Skeletal muscle tissue (tissue), 4 donors: ENCODE data around the gene PPP1R9A. TPM values are rescaled to one million over a fixed set of nuclear protein-coding genes. Genes with fewer than 3 reads are reported as not detected.

Experiments used
- H3K27ac ChIP-seq: one replicate; pipeline ENCODE4 v1.7.0; 2013; ENCODE audit warnings: mild to moderate bottlenecking, low read depth, low read length, inconsistent platforms
- H3K27me3 ChIP-seq, 3 donors: one replicate each; pipeline ENCODE4 v1.7.0; 2013; ENCODE audit warnings: low read length in 3 of 3; ENCODE audit not compliant: control insufficient read depth in 3 of 3, insufficient read depth in 3 of 3
- H3K36me3 ChIP-seq, 3 donors: one replicate each; pipeline ENCODE4 v1.7.0; 2013; ENCODE audit warnings: low read length in 3 of 3; ENCODE audit not compliant: control insufficient read depth in 3 of 3, insufficient read depth in 3 of 3
- H3K4me1 ChIP-seq, 3 donors: one replicate each; pipeline ENCODE4 v1.7.0; 2013; ENCODE audit warnings: low read length in 3 of 3, mild to moderate bottlenecking in 3 of 3; ENCODE audit not compliant: control insufficient read depth in 3 of 3, insufficient read depth in 3 of 3
- H3K4me3 ChIP-seq, 3 donors: one replicate each; pipeline ENCODE4 v1.7.0; 2013; ENCODE audit warnings: low read length in 3 of 3
- H3K9ac ChIP-seq, 3 donors: one replicate each; pipeline ENCODE4 v1.7.0; 2013; ENCODE audit warnings: low read length in 3 of 3, mild to moderate bottlenecking in 3 of 3, moderate library complexity in 2 of 3, low read depth in 1 of 3
- H3K9me3 ChIP-seq, 3 donors: one replicate each; pipeline ENCODE4 v1.7.0; 2013; ENCODE audit warnings: low read length in 3 of 3; ENCODE audit not compliant: control insufficient read depth in 3 of 3
- total RNA-seq: library from RNA; depleted of rRNA; stranded (reverse); fragments of >200 nt; gene quantifications from one replicate; pipeline ENCODE4 v1.2.3, GENCODE V29; 2014
- donor health status: Osteomylitis.

Gene PPP1R9A
- total RNA-seq, 1 donor from 2014 or later, result 42.3 TPM

DNA sequence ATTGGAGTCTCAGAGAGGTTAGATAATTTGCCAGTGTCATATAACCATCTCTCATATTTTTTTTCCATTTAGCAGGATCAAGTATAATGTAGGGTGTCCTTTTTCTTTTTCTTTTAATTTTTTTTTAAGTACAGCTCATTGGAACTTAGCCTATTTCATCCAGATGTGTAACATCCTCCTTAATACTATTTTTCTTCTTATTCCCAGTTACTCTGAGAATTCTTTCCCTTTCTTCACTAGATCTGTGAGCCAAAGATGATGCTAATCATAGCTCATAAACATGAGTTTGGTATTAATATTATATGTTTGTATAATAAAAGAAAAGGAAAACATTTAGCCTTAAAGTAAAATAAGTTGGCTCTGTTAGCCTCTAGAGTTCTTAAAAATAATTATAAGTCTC is 32.8 kb downstream of the PPP1R9A start:
- Histone ChIP-seq H3K9ac (no peak overlapping the region), H3K4me1 (no peaks in the 10 kb centered on the region)

DNA sequence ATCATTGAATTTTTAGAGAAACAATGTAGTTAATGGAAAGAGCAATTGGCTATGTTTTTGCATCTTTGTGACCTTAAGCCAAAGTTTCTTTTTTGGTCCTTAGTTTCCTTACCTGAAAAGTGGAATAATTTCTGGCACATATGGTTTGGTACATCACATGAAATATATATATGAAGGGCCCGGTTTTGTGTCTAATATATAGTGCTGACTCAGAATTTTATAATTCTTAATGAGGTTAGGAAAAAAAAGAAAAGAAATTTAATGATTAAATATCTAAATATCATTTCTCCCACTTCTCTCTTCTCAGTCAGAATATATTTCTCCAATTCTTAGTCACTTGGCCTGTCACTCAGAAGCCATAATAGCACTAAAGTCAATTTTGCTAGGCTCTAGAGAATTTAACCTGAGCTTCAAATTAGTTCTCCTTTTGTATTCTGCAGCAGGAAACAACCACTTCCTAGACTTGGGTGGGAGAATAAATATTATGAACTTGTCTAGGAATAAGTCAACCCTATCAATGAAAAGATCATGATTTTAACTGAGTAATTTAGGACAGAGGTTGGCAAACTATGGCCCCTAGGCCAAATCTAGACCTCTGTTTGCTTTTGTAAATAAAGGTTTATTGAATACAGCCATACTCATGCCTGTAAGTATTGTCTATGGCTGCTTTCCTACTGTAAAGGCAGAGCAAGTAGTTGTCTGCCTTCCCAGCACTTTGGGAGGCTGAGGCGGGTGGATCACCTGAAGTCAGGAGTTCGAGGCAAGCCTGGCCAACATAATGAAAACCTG is 34.6 kb downstream of the PPP1R9A start:
- Histone ChIP-seq H3K27me3 (no peaks in the 10 kb centered on the region), H3K27ac (no peak overlapping the region), H3K4me3 (no peak overlapping the region), H3K4me1 (no peaks in the 10 kb centered on the region), H3K36me3 (no peaks in the 10 kb centered on the region), H3K9me3 (no peaks in the 10 kb centered on the region), H3K9ac (no peak overlapping the region)

More for the DNA sequence above, 32.8 kb downstream of the PPP1R9A start:
- H3K9me3 ChIP-seq, result no peaks in the 10 kb centered on the region
- no peak overlapping the region for H3K27ac ChIP-seq
- no peaks in the 10 kb centered on the region for H3K27me3 ChIP-seq
- H3K36me3 ChIP-seq, result no peaks in the 10 kb centered on the region
- H3K4me3 ChIP-seq, result no peak overlapping the region

DNA sequence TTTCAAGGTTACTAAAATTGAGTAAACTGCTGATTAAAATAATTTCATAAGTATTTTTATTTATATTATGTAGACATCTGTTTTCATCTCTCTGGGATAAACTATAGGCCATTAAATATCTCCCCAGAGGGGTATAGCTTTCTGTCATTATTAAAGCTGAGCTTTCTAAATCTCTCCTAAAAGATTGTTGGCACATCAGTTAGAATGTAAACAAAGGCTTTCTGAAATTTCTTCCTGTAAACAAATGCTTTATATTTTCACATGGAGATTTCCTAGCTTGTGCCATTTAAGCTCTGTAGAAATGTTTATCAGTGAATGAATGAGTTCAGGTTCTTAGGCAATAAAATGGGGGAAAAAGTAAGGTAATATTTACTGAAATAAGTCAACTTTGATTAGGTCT is 35.7 kb downstream of the PPP1R9A start:
- H3K9me3 ChIP-seq, result no peaks in the 10 kb centered on the region
- H3K9ac ChIP-seq, result no peak overlapping the region
- no peak overlapping the region for H3K27ac ChIP-seq
- no peaks in the 10 kb centered on the region for H3K27me3 ChIP-seq
- no peaks in the 10 kb centered on the region for H3K36me3 ChIP-seq
- H3K4me1 ChIP-seq, result no peaks in the 10 kb centered on the region
- H3K4me3 ChIP-seq, result no peak overlapping the region

DNA sequence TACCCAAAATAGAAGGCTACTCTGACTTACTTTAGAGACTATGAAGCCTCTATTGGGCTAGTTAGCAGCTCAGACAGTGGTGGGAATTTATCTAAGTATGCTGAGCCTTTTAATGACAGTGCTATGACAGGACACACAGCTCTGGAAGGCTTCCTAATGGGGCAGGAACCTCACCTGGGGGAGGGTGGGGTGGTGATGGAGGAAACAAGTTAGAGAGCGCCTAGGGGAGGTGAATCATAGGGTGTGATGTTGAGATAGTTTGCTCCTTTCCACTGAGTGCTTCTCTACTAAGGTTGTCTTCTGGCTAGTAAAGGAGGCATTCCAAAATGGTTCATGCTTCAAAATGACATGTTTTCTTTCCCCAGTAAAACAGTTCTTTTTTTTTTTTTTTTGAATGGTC is 42.1 kb downstream of the PPP1R9A start:
- Histone ChIP-seq H3K27me3 (no peaks in the 10 kb centered on the region), H3K4me1 (no peaks in the 10 kb centered on the region), H3K9me3 (no peaks in the 10 kb centered on the region), H3K27ac (no peak overlapping the region), H3K9ac (no peak overlapping the region), H3K4me3 (no peak overlapping the region), H3K36me3 (no peaks in the 10 kb centered on the region)

DNA sequence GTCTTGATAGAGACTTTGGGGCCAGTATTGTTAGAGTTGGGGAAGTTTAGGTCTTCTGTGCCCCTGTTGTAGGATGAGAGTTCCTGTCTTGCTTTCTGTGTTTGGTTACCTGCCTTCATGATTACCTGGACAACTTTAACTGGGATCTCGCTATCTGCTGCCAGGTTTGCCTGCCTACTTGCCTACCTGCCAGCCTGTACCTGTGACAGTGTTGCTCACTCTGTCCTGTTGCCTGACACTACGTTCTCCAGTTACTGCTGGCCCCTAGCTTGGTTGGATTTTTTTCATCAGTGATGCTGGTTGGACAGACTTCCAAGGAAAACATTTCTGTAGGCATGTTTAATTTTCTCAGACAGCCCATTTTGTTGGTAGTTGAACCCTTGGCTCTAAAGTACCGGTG is 48.4 kb downstream of the PPP1R9A start:
- no peak overlapping the region for H3K4me3 ChIP-seq

DNA sequence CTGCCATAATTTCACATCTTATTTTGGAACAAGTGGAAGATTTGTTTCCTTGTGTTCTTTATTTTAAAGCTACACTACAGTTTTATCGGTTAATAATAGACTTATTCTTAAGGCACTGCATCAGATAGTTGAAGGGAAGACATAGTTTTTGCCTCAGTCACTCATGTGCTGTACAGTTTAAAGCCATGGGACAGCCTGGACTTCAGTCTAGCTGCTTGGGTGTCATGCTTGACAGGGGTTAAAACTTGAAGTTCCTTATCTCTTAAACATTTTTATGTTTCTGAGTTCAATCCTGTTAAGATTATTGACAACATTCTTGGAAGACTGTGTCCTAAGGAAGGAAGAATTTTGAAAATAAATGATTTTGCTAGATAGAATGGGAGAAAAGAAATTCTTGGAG is 49.7 kb downstream of the PPP1R9A start:
- no peak overlapping the region for H3K27ac ChIP-seq
- no peaks in the 10 kb centered on the region for H3K4me1 ChIP-seq
- no peaks in the 10 kb centered on the region for H3K36me3 ChIP-seq
- no peak overlapping the region for H3K4me3 ChIP-seq
- no peaks in the 10 kb centered on the region for H3K9me3 ChIP-seq
- no peak overlapping the region for H3K9ac ChIP-seq
- H3K27me3 ChIP-seq, result no peaks in the 10 kb centered on the region

More for the DNA sequence above, 48.4 kb downstream of the PPP1R9A start:
- Histone ChIP-seq H3K4me1 (no peaks in the 10 kb centered on the region), H3K27me3 (no peaks in the 10 kb centered on the region), H3K36me3 (no peaks in the 10 kb centered on the region), H3K27ac (no peak overlapping the region), H3K9ac (no peak overlapping the region), H3K9me3 (no peaks in the 10 kb centered on the region)

DNA sequence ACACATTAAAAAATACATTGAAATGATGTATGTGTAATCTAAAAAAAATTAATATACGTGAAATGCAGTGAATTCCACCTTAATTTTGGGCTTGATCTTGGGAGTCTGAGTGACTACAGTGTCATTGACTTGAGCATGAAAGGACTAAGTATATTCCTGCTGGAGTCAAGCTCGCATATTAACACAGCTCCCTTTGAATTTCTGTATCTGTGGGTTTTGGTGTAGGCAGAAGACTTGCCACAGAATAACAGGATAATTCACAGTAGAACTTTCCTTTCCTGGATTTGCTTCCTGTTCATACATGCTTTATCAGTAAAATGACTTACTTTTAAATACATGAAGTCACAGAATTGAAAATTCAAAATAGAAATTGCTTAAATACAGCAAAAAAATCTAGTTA is 55.3 kb downstream of the PPP1R9A start:
- no peak overlapping the region for H3K4me3 ChIP-seq
- H3K4me1 ChIP-seq, result no peaks in the 10 kb centered on the region
- no peak overlapping the region for H3K27ac ChIP-seq

DNA sequence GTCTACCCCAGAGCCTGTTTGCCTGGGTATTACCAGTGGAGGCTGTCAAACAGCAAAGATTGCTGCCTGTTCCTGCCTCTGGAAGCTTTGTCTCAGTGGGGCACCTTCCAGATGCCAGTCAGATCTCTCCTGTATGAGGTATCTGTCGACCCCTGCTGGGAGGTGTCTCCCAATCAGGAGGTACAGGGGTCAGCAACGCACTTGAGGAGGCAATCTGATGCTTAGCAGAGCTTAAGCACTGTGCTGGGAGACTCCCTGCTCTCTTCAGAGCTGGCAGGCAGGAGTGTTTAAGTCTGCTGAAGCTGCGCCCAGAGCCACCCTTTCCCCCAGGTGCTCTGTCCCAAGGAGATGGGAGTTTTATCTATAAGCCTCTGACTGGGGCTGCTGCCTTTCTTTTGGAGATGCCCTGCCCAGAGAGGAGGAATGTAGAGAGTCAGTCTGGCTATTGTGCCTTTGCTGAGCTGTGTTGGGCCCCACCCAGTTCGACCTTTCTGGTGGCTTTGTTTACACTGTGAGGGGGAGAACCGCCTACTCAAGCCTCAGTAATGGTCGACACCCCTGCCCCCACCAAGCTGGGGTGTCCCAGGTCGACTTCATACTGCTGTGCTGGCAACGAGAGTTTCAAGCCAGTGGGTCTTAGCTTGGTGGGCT is 62.2 kb downstream of the PPP1R9A start:
- Histone ChIP-seq H3K27me3 (no peaks in the 10 kb centered on the region), H3K4me3 (no peak overlapping the region), H3K4me1 (peaks cover 0 to 6% (median 5%) of the 10 kb centered on the region in 3 donors), H3K9ac (no peak overlapping the region), H3K27ac (no peak overlapping the region), H3K9me3 (no peaks in the 10 kb centered on the region), H3K36me3 (no peaks in the 10 kb centered on the region)

More for the DNA sequence above, 55.3 kb downstream of the PPP1R9A start:
- Histone ChIP-seq H3K9me3 (no peaks in the 10 kb centered on the region), H3K27me3 (no peaks in the 10 kb centered on the region), H3K9ac (no peak overlapping the region), H3K36me3 (no peaks in the 10 kb centered on the region)

DNA sequence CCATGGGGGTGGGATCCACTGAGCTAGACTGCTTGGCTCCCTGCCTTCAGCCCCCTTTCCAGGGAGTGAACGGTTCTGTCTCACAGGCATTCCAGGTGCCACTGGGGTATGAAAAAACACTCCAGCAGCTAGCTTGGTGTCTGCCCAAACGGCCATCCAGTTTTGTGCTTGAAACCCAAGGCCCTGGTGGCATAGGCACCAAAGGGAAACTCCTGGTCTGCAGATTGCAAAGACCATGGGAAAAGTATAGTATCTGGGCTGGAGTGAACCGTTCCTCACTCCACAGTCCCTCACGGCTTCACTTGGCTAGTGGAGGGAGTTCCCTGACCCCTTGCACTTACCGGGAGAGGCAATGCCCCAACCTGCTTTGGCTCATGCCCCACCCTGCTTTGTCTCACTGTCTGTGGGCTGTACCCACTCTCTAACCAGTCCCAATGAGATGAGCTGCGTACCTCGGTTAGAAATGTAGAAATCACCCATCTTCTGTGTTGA is 62.7 kb downstream of the PPP1R9A start:
- no peaks in the 10 kb centered on the region for H3K36me3 ChIP-seq
- H3K4me1 ChIP-seq, result peaks cover 0 to 6% (median 5%) of the 10 kb centered on the region in 3 donors
- no peak overlapping the region for H3K4me3 ChIP-seq
- H3K27ac ChIP-seq, result no peak overlapping the region
- H3K27me3 ChIP-seq, result no peaks in the 10 kb centered on the region
- H3K9me3 ChIP-seq, result no peaks in the 10 kb centered on the region
- no peak overlapping the region for H3K9ac ChIP-seq
